NCI-H146 (cell line): ENCODE results near the gene GMNN.
A peak's percentile ranks its signal among the peaks of the same experiment; 100 is the strongest.
"Not testable (repeated sequence)": the region's sequence is repeated elsewhere in the genome, so short reads cannot be mapped to it uniquely, and the experiment has no call there.

Experiments
- DNase-seq: peaks from one replicate; lab custom pipeline; 2025; lab: John Stamatoyannopoulos, UW

The GMNN gene

GRCh38 chr6:24774696-24775519 is at the start of gene GMNN:
Gene GMNN, plus strand, starts transcription at chr6:24774937. Its CDS starts 2,310 bp downstream, at chr6:24777247.
- peak; percentile 99 for DNase-seq

GRCh38 chr6:24730653-24731052 is 44.1 kb upstream of the GMNN start:
- DNase-seq: not testable (repeated sequence)

DNA sequence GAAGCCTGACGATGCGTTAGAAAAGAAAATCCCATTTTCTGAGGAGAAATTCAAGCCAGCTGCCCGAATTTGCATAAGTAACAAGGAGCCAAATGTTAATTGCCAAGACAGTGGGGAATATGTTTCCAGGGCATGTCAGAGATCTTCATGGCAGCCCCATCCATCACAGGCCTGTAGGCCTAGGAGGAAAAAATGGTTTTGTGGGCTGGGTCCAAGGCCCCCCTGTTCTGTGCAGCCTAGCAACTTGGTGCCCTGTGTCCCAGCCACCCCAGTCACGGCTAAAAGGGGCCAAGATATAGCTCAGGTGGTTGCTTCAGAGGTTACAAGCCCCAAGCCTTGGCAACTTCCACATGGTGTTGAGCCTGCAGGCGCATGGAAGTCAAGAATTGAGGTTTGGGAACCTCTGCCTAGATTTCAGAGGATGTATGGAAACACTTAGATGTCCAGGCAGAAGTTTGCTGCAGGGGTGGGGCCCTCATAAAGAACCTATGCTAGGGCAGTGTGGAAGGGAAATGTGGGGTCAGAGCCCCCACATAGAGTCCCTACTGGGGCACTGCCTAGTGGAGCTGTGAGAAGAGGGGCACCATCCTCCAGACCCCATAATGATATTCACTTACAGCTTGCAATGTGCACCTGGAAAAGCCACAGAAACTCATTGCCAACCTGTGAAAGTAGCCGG is 43.1 kb upstream of the GMNN start:
- DNase-seq: not testable (repeated sequence)

GRCh38 chr6:24734166-24734565 is 40.6 kb upstream of the GMNN start:
- DNase-seq: no peak

GRCh38 chr6:24734710-24735109 is 40.0 kb upstream of the GMNN start:
- DNase-seq: not testable (repeated sequence)

DNA sequence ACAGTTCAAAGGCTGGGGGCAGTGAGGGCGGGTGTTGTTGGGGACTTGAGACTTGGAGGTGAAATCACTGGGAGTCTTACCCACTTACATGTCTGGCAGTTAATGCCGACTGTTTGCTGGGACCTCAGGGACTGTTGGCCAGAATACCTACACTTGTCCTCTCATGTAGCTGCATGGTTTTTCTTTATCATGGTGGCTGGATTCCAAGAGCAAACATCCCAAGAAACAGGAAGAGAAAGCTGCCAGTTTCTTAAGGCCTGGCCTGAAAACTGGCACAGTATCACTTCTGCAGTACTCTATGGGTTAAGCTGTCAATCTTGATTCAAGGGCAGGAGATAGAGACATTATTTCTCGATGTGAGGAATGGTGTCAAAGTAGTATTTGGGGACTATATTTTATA is 36.0 kb upstream of the GMNN start:
- DNase-seq: no peak

- no peak for DNase-seq
Measured at GRCh38 chr6:24740861-24741260, 33.9 kb upstream of the GMNN start.

- no peak for DNase-seq
Measured at GRCh38 chr6:24742216-24742738, 32.5 kb upstream of the GMNN start.

- no peak for DNase-seq
Measured at GRCh38 chr6:24743265-24743943, 31.3 kb upstream of the GMNN start.

DNA sequence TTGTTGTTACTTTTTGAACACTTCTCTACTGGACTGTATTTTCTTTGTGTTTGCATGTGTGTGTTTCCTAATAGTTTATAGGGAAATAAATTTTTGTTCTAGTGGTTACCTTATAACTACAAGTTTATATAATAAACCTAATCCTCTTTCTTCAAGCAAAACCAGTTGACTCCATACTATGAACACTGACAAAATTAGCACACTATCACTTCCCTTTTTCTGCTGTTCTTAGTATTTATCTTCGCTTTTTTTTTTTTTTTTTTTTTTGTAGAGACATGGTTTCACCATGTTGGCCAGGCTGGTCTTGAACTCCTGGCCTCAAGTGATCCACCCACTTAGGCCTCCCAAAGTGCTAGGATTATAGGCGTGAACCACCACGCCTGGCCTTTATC is 30.8 kb upstream of the GMNN start:
- no peak for DNase-seq

- no peak for DNase-seq
Measured at GRCh38 chr6:24744911-24745310, 29.8 kb upstream of the GMNN start.

GRCh38 chr6:24749297-24749696 is 25.4 kb upstream of the GMNN start:
- no peak for DNase-seq

DNA sequence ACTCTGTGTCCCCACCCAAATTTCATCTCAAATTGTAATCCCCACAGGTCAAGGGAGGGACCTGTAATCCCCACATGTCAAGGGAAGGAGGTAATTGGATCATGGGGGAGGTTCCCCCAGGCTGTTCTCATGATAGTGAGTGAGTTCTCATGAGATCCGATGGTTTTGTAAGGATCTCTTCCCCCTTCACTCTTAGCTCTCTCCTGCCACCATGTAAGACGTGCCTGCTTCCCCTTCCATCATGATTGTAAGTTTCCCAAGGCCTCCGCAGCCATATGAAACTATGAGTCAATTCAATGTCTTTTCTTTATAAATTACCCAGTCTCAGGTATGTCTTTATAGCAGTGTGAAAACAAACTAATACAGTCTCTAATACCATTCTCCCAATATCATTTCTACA is 23.9 kb upstream of the GMNN start:
- not testable (repeated sequence) for DNase-seq

DNA sequence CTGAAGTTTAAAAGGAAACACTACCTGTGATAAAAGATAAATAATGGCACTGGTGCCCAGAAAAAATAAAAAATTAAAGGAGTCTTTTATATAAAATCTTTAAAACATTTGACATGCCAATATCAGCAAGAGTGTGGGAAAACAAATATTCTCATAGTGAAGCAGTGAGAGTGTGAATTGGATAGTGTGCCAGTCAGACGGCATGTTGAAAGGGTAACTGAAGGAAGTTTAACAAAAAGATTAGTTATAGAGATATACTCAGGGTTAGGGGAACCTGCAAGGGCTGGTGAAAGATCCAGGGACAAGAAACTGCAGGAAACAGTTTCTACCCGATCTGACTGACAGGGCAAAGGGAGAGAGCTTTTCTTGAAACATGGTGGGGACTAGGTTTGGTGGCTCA is 22.2 kb upstream of the GMNN start:
- no peak for DNase-seq

- no peak for DNase-seq
Measured at GRCh38 chr6:24752917-24753492, 21.7 kb upstream of the GMNN start.

DNA sequence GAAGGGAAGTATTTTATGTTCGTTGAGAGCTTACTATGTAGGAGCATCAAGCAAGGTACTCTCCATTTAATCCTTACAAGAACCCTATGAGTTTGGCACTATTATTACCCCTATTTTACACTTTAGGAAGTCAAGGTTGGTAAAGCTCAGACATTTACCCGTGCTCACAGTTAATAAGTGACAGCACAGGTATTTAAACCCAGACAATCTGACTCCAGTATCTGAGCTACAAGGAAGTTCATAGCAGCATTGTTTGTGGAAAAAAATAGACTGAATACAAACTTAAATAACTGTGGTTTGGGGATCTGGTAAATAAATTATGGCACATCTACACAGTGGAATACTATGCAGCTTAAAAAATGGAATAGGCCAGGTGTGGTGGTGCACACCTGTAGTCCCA is 21.2 kb upstream of the GMNN start:
- DNase-seq: no peak

GRCh38 chr6:24754378-24754777 is 20.4 kb upstream of the GMNN start:
- DNase-seq: not testable (repeated sequence)

- no peak for DNase-seq
Measured at GRCh38 chr6:24755279-24755678, 19.5 kb upstream of the GMNN start.

DNA sequence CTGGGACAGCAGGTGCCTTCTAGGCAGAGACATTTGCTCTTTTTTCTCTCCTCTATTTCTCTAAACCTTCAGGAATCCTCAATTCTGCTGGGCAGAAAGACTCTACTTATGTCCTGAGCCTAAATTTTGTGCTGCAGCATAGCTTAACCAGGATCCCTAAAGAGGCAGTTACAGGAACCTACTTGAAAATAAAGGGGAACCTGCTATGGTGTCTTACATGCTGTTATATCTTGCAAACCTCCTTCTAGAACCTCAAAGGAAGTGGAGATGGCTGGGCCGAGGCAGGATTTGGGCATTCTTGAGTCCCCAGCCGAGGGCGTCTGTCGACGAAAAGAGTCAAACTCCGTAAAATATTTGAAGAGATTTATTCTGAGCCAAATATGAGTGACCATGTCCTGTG is 17.1 kb upstream of the GMNN start:
- DNase-seq: no peak

- DNase-seq: no peak
Measured at GRCh38 chr6:24759718-24760117, 15.0 kb upstream of the GMNN start.

GRCh38 chr6:24760210-24760609 is 14.5 kb upstream of the GMNN start:
- DNase-seq: no peak

GRCh38 chr6:24761193-24761835 is 13.4 kb upstream of the GMNN start:
- DNase-seq: peak; percentile 62
